ENCODE data around the gene GULP1.

GULP1 gene

DNA sequence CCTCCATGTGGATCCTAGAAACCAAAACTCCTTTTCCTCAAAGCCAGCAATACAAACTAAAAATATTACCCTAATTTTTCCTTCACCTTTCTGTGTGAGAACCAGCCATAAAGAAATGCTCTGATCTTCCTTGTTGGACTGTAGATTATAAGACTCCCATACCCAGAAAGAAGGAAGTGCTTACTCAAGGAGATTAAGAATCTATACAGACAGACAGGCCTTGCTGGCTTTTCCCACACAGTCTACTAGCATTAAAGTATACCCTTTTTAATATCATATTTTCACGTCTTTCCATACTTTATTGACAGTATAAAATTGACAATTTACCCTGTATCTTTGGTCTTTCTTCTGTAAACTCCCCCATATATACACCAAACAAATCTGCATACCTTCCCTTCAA lies 139.0 kb downstream of the GULP1 start:
- TF ChIP-seq CTCF (conservative IDR thresholded peaks at IDR 0.05; ENCODE audit: low read depth): no peak
- H3K27ac ChIP-seq: no peak overlapping the region
- POLR2A ChIA-PET (ENCODE audit: low non-redundant PET): no interaction called here
- CTCF ChIA-PET: no interaction called here
- no peak for DNase-seq (ENCODE audit: low spot score)

- DNase-seq (ENCODE audit: low spot score): no peak
- TF ChIP-seq CTCF (conservative IDR thresholded peaks at IDR 0.05; ENCODE audit: low read depth): no peak
- CTCF ChIA-PET: interaction anchor here (0.7 kb wide), 2 partner anchors 496 to 735 kb away, joined by 3 to 4 read pairs; no protein-coding TSS in a partner anchor
- no peak overlapping the region for H3K27ac ChIP-seq
- POLR2A ChIA-PET (ENCODE audit: low non-redundant PET): no interaction called here
Measured at GRCh38 chr2:188434018-188434417, 142.3 kb downstream of the GULP1 start.

GRCh38 chr2:188435115-188435514 lies 143.4 kb downstream of the GULP1 start:
- ChIA-PET POLR2A (ENCODE audit: low non-redundant PET) (no interaction called here), CTCF (no interaction called here)
- TF ChIP-seq CTCF (conservative IDR thresholded peaks at IDR 0.05; ENCODE audit: low read depth): no peak
- no peak for DNase-seq (ENCODE audit: low spot score)
- H3K27ac ChIP-seq: no peak overlapping the region

DNA sequence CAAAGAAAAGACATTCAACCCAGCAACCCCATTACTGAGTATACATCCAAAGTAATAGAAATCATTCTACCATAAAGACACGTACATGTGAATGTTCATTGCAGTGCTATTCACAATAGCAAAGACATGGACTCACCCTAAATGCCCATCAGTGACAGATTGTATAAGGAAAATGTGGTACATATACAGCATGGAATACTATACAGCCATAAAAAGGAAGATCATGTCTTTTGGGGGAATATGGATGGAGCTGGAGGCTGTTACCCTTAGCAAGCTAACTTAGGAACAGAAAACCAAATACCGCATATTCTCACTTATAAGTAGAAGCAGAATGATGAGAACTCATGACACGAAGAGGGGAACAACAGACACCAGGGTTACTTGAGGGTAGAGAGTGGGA lies 145.9 kb downstream of the GULP1 start:
- POLR2A ChIA-PET (ENCODE audit: low non-redundant PET): no interaction called here
- DNase-seq (ENCODE audit: low spot score): no peak
- TF ChIP-seq CTCF (conservative IDR thresholded peaks at IDR 0.05; ENCODE audit: low read depth): no peak
- CTCF ChIA-PET: no interaction called here
- no peak overlapping the region for H3K27ac ChIP-seq

DNA sequence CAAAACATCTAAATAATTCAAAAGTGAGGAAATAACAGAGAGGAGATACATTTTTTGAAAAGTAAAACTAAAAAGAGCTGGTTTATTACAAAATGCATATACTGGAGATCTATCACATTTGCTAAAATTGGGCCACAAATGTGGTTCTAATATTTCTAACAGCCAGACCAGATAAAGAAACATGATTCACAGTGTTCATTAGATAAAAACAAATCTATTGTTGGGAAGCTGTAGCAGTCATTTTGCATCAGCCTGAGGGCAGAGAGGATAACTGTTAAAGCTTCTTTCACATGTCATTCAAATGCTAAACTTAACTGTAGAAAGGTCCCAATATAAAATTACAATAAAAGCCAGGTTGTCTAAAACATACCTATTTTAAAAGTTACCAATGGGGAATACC lies 148.3 kb downstream of the GULP1 start:
- POLR2A ChIA-PET (ENCODE audit: low non-redundant PET): no interaction called here
- DNase-seq (ENCODE audit: low spot score): no peak
- CTCF ChIA-PET: no interaction called here
- H3K27ac ChIP-seq: no peak overlapping the region
- no peak for TF ChIP-seq CTCF (conservative IDR thresholded peaks at IDR 0.05; ENCODE audit: low read depth)

DNA sequence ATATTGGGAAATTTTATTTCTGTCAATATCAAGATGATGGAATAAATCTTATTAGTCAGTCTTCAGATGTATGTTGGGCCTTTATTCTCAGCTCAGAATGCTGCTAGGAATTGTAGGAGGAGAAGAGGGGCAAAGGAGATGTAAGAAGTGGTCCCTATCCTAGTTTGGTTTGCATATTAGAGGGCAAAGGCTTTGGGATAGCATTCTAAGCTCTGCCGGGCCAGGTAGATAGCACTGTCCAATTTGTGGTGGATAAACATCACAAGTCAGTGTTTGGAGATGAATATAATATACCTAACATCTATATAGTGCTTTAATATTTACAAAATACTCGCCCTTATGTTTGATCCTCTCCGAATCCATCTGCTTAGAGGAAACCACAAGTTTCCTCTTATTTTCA lies 149.2 kb downstream of the GULP1 start:
- no peak for DNase-seq (ENCODE audit: low spot score)
- H3K27ac ChIP-seq: no peak overlapping the region
- TF ChIP-seq CTCF (conservative IDR thresholded peaks at IDR 0.05; ENCODE audit: low read depth): no peak
- ChIA-PET CTCF (no interaction called here), POLR2A (ENCODE audit: low non-redundant PET) (no interaction called here)

Data from RWPE1 (cell line).